Urothelium cell line (cell line): ENCODE results near the gene PRTN3.
"Not testable (repeated sequence)": the region's sequence is repeated elsewhere in the genome, so short reads cannot be mapped to it uniquely, and the experiment has no call there.

ENCODE experiments used
- DNase-seq: peaks from one replicate; pipeline ENCODE4 v3.0.0; 2011; ENCODE audit warnings: low spot score, mixed read lengths
- FAIRE-seq: peaks from 2 replicates; lab custom pipeline; 2011; peaks lifted over from hg19 to GRCh38; lab: Jason Lieb, UNC

The PRTN3 gene

DNA sequence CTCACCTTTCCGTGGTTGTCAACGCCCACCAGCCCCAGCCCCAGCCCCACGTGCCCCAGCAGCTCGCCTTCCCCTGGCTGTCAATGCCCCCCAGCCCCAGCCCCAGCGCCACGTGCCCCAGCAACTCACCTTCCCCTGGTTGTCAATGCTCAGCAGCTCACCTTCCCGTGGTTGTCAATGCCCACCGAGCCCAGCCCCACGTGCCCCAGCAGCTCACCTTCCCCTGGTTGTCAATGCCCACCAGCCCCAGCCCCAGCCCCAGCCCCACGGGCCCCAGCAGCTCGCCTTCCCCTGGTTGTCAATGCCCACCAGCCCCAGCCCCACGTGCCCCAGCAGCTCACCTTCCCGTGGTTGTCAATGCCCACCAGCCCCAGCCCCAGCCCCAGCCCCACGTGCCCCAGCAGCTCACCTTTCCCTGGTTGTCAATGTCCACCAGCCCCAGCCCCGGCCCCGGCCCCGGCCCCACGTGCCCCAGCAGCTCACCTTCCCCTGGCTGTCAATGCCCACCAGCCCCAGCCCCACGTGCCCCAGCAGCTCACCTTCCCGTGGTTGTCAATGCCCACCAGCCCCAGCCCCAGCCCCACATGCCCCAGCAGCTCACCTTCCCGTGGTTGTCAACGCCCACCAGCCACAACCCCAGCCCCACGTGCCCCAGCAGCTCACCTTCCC, 37.3 kb downstream of the PRTN3 start:
- DNase-seq = not testable (repeated sequence)
- FAIRE-seq = peak; percentile 93

- not testable (repeated sequence) for DNase-seq
- peak; percentile 97 for FAIRE-seq
Observed at GRCh38 chr19:878751-879561, 38.2 kb downstream of the PRTN3 start.

GRCh38 chr19:879711-880438, 39.1 kb downstream of the PRTN3 start:
- no peak for FAIRE-seq

DNA sequence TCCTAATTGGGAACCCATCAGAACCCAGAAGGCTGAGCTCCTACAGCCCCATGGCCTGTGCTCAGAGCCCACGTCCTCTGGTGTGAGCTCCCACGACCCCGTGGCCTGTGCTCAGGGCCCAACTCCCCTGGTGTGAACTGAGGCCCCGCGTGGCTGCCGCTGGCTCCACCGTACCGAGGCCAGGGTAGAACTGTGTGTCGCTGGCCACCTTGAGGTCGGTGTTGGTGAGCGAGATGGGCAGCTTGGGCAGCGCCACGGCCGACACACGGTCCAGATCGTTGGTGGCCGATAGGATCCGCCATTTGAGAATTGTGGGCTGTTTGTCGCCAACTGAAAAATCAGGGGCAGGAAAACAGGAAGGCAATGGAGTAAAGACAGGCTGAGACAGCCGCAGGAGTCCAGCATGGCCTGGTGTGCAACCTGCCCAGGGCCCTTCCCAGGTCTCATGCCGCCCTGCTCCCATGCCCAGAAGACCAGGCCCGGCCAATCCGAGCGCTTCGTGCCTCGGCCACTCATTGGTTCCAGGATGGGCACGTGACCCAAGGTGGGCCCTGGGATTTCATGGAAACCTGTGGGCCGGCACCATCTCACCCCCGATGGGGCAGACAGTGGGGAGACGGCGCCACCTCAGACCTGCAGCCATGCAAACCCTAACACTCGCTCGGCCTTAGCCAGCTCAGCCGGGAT, 40.7 kb downstream of the PRTN3 start:
- no peak for DNase-seq
- no peak for FAIRE-seq

More at GRCh38 chr19:879711-880438, 39.1 kb downstream of the PRTN3 start:
- DNase-seq = no peak

DNA sequence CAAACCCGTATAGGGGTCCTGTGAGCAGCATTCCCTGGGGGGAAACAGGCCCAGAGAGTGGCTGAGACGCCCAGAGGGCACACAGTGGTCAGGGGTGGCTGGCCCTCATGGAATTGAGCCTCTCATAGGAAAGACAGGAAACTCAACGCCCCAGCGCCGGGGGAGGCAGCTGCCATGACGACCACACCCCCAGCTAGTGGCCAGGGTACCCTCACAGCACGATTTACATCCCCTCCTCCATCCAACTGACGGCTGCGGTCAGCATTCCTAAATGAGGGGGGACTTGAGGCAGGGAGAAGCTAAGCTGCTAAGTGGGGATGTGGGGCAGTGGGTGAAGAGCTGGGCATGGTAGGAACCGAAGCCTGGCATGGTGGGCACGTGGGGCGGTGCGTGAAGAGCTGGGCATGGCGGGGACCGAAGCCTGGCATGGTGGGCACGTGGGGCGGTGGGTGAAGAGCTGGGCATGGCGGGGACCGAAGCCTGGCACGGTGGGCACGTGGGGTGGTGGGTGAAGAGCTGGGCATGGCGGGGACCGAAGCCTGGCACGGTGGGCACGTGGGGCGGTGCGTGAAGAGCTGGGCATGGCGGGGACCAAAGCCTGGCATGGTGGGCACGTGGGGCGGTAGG, 42.2 kb downstream of the PRTN3 start:
- FAIRE-seq (no peak), DNase-seq (no peak)

DNA sequence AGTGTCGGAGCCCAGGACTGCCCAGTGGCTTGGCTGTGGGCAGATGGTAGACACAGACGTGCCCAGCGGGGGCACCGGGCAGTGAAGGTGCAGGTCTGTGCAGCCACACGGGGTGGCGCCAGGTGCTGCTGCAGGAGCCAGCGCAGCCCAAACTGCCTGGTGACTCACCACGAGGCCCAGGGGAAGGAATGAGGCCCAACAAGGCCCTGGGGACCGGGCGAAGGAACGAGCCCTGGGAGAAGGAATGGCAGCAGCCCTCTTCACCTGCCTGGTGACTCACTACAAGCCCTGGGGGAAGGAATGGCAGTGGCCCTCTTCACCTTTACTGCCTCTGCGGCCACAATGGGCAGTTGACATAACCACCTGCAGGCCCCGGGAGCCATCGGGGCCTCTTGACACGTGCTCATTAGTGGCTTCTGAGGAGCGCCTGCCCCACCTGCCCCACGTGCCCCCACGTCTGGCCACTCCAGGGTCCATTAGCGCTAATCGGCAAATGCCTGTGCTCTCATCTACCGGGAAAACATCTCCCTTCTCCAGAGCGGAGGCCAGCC, 42.9 kb downstream of the PRTN3 start:
- FAIRE-seq = no peak
- peak; percentile 79 for DNase-seq

DNA sequence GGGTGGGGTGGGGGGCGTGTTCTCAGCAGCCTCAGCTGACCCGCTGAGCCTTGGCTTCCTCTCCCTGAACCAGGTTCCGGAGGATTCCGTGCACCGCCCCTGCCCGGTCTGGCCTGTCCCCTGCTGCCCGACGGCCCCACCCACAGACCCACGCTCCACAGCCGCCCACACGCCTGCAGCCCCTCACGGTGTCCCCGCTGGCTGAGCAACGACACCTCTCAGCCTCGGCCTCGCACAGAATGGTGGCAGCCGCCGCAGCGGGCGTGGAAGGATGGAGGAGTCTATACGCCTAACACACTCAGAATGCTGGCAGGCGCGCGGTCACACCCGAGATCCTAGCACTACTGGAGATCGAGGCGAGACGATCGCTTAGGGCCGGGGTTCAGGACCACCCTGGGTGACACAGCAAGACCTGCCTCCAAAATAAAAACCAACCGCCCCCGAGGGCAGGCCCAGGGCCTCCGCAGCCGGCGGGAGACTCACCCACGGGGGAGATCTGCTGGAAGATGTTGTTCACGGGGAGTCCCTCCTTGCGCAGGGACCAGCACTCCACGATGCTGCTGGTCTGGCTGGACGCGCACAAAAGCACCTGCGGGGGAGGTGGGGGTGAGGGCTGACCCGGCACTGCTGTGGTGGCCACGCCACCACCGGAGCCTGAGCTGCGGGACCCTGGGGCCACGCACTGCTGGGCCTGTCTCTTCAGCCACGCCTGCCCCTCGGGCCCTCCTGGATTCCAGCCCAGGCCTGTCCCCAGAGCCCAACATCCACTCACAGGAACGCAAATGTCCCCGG, 43.8 kb downstream of the PRTN3 start:
- DNase-seq (no peak), FAIRE-seq (no peak)

GRCh38 chr19:885536-886224, 44.9 kb downstream of the PRTN3 start:
- no peak for FAIRE-seq
- DNase-seq = no peak

- DNase-seq = no peak
- no peak for FAIRE-seq
Observed at GRCh38 chr19:887072-887471, 46.3 kb downstream of the PRTN3 start.

DNA sequence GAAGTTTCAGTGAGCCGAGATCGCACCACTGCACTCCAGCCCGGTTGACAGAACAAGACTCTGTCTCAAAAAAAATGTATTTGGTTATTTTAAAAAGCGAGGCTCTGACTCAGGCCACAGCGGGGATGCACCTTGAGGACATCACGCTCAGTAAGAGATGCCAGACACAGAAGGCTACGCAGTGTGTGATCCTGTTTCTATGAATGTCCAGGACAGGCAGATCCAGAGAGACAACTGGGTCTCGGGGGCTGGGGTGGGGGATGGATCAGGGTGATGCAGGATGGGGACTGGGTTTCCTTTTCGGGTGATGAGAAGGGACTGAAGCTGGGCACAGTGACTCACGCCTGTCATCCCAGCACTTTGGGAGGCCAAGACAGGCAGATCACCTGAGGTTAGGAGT, 46.8 kb downstream of the PRTN3 start:
- DNase-seq (no peak), FAIRE-seq (no peak)

GRCh38 chr19:888581-889385, 48.0 kb downstream of the PRTN3 start:
- DNase-seq = no peak
- no peak for FAIRE-seq

DNA sequence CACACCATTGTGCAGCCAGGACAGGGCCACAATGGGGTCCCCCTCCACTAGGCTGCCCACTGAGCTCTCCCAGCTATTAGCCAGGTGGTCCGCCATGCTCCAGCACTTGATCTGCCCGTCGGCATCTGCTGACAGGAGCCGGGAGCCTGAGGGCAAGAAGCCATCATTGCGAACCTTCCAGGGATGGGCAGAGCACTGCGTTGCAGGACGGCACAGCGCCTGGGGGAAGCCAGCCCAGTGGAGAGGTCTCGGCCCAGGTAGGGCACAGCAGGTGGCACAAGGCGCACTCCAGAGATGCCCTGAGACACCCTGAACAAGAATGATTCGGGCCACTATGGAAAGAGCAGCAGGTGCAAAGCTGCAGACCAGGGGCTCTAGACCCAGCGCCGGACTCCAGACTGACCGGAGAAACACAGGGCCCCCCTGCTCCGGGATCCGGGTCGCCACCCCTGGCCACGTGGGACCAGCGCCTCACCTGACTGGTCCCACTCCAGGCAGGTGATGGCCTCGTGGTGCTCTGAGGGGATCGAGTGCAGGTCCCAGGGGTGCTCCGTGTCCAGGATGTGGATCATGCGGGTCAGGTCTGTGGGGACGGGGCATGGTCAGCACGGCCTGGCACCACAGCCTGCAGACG, 49.0 kb downstream of the PRTN3 start:
- FAIRE-seq (no peak), DNase-seq (no peak)

DNA sequence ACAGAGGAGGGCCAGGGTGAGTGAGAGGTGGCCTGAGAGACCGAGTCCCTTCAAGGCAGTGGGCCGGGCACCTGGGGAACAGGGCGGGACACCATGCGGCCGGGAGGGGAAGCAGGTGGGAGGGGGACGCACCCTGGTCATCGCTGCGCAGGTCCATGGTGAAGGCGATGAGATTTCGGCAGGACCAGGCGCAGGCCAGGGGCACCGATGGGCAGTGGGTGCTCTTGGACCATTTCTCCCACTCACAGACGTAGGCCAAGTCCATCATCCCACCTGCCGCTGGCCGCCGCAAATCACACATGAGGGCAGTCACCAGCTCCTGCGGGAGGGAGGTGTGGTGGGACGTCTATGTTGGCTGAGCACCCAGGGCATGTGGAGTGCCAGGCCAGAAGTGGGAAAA, 50.0 kb downstream of the PRTN3 start:
- no peak for DNase-seq
- FAIRE-seq = no peak

DNA sequence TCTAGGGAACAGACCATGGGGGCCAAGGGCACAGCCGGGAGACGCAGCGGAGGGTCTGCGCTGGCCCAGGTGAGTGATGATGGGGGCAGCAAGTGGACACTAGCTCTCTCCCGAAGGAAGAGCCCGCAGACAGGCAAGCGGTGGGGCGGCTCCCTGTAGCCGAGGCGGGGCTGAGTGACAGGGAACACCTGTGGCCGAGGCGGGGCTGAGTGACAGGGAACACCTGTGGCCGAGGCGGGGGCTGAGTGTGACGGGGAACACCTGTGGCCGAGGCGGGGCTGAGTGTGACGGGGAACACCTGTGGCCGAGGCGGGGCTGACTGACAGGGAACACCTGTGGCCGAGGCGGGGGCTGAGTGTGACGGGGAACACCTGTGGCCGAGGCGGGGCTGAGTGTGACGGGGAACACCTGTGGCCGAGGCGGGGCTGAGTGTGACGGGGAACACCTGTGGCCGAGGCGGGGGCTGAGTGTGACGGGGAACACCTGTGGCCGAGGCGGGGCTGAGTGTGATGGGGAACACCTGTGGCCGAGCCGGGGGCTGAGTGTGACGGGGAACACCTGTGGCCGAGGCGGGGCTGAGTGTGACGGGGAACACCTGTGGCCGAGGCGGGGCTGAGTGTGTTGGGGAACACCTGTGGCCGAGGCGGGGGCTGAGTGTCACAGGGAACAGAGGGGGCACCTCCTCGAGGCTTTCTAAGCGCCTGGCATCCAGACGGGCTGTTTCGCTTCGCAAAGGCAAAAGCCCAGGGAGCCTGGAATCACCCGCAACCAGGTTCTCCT, 50.8 kb downstream of the PRTN3 start:
- not testable (repeated sequence) for DNase-seq

DNA sequence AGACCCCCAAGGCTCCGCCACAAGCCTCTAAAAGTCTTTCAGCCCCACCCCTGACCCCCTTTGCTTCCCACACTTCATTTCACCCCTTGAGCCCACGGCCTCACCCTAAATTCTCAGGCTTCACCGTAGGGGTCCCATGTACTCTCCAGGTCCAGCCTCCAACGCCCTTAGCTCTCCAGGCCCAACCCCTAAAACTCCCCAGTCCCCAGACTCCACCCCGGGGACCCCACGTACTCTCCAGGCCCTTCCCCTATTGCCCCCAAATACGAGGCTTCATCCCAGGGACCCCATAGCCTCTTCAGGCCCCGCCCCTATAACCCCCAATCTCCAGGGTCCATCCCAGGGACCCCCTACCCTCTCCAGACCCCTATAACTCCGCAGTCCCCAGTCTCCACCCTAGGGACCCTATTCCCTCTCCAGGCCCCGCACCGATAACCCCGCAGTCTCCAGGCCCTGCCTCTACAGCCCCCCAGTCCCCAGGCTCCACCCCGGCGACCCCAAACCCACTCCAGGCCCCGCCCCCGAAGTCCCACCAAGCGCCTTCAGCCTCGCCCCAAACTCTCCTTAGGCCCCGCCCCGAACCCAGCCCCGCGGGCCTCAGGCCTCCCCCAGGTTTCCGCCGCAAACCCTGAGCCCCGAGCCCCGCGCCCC, 51.6 kb downstream of the PRTN3 start:
- FAIRE-seq (no peak), DNase-seq (no peak)

More for the DNA sequence above, 50.8 kb downstream of the PRTN3 start:
- FAIRE-seq = not testable (repeated sequence)
